Measurements from ENCODE around the gene MAN1B1.
"Not testable (repeated sequence)": the region's sequence is repeated elsewhere in the genome, so short reads cannot be mapped to it uniquely, and the experiment has no call there.

The MAN1B1 gene

DNA sequence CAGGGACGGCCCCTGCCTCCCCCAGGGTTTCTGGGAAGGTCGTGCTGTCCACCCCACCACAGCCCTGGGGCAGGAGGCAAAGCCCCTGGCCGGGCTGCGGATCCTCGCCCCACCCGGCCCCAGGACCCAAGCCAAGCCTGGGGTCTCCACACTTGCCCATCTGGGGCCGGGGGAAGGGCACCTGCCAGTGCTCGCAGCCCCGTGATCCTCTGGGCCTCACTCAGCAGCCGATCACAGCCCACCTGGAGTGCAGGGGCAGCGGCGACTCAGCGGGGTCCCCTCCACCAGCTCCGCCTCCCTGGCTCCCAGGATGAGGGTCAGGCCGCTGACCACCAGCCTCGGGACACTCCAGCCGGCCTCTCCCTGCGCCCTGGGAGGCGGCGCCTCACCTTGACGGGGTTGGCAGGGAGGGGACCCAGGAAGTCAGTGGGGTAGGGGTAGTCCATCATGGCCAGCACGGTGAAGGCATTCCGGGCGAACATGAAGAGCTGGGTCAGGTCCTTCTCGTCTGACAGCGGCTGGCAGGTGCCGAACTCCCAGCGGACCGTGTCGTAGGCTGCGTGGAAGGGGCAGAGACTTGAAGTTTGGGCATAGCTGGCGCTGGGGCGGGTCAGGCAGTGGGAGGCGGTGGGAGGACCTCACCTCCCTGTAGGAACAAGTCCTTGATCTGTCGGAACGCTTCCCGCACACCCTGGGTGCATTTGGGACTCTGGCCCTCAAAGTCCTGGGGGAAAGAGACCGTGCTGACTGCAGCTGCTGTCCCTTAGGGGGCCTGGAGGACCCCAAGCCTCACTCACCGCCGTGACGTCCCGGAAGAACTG lies 26.0 kb downstream of the MAN1B1 start:
- DNase-seq: no peak

DNA sequence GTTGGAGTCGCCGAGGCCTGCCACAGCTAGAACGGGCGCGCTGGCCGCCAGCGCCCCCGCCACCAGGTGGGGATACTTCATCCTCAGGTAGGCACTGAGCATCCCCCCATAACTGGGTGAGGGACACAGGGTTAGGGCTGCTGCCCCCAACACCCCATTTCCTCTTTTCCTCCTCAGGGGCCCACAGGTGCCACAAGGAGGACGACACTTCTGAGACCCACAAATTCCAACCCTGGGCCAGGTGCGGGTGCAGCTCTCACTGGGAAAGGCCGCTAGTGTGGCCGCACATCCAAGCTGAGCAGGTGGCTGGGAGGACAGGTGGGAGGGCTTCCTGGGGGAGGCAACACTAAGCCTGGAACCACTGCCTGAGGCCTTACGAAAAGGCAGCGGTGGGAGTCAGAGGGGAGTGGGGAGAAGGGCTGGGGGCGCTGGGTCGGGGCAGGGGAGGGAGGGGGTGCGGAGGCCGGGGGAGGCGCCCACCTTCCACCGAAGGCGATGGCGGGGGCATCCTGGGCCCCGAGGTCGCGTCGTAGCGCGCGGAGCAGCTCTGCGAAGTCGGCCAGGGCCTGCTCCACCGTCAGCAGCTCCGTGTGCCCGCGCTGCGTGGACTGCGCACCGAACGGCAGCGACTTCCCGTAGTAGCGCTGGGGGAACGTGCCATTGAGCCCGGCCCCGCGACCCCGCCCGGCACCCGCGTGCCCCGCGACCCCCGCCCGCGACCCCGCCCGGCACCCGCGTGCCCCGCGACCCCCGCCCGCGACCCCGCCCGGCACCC lies 26.8 kb downstream of the MAN1B1 start:
- peak in 1 of 2 experiments; percentile 49 for DNase-seq

DNA sequence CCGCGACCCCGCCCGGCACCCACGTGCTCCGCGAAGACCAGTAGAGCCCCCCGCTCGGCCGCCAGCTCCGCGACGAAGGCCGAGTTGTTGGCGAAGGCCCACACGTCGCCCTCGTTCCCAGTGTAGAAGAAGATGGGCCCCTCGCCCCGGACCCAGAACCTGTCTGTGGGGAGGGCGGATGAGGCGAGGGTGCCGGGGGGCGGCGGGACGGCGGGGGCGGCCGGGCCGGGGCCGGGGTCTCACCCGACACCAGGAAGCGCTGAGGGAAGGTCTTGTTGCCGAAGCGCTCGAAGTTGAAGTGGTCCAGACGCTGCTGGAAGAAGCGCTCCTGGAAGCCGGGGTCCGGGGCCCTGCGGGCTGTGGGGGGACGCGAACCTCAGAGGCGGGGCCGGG lies 27.4 kb downstream of the MAN1B1 start:
- no peak for DNase-seq

DNA sequence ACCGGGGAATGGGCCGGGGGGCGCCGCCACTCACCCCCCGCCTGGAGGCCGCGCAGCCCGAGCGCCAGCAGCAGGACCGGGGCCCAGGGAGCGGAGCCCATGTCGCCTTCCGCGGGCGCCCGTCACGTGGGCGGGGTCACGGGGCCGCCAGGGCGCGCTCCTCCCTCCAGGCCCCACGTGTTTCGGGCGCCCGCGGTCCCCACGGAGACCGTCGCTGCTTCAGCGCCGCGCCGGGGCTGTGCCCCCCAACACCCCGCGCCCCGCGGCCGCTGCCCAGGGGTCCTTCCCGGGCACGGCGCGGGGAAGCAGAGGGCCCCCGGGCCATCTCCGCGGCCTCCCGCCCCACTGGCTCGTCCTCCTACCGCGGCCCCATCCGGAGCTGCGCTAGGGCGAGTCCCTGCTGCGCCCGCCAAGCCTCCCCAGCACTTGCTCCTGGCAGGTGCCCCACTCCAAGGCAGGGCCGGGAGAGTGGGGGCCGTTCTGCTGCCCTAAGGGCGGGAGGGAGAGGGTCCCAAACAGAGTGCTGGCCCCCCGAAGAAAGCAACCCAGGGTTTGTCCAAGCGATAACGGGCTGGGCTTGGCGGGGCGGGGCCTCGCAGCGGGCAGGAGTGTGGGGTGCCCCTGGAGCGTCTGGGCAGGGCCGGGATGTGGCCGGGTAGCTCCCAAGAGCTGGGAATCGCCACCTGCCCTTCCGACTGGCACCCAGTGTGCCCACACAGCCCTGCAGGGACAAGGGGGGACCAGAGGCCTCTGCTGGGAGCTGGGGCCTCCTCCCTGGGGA lies 28.0 kb downstream of the MAN1B1 start, which contains the start of gene DPP7:
DPP7 (minus strand) TSS at position 121 of the 781 bp plus-strand sequence; CDS start at position 101, 20 bp downstream.
- DNase-seq: peak; percentile 84 to 88

GRCh38 chr9:137115394-137116026 lies 28.7 kb downstream of the MAN1B1 start:
- no peak for DNase-seq

DNA sequence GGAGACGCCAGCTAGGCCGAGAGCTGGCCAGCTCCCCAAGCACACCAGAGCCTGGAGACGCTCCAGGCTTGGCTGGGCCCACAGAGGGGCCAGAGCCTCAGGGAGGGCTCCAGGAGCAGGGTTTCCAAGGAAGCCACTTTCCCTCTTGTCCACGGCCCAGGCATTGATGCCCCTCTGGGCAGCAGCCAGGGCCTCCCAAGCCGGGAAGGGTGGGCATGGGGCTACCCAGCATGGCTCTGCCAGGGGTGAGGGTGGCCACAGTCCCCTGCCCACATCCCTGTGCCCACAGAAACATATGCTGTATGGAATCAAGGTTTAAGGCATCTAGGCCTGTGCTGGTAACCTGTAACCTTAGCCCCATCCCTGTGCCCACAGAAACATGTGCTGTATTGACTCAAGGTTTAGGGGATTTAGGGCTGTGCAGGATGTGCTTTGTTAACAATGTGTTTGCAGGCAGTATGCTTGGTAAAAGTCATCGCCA lies 29.3 kb downstream of the MAN1B1 start:
- no peak for DNase-seq

GRCh38 chr9:137116728-137117127 lies 29.9 kb downstream of the MAN1B1 start:
- DNase-seq: no peak

DNA sequence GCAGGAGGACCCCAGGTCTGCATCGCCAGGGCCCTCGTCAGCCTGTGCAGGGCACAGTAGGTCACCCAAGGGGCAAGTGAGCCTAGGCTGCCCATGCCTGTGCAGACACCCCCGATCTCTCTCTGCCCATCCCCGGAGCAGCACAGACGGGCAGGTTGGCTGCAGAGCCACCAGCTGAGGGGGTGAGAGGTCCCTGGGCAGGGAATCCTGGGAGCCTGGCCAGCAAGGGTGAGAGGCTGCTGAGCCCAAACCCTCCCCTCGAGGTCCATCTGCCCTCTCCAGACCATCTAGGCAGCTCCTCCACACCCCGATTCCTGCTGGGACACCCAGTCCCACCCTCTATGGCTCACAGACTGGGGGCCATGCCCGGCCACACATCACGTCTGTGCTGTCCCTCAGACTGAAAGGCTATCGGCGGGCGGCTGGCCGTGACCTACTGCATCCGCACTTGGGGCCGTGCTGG lies 30.5 kb downstream of the MAN1B1 start:
- no peak for DNase-seq

- not testable (repeated sequence) for DNase-seq
These were observed 31.4 kb downstream of the MAN1B1 start for GRCh38 chr9:137118092-137118603.

DNA sequence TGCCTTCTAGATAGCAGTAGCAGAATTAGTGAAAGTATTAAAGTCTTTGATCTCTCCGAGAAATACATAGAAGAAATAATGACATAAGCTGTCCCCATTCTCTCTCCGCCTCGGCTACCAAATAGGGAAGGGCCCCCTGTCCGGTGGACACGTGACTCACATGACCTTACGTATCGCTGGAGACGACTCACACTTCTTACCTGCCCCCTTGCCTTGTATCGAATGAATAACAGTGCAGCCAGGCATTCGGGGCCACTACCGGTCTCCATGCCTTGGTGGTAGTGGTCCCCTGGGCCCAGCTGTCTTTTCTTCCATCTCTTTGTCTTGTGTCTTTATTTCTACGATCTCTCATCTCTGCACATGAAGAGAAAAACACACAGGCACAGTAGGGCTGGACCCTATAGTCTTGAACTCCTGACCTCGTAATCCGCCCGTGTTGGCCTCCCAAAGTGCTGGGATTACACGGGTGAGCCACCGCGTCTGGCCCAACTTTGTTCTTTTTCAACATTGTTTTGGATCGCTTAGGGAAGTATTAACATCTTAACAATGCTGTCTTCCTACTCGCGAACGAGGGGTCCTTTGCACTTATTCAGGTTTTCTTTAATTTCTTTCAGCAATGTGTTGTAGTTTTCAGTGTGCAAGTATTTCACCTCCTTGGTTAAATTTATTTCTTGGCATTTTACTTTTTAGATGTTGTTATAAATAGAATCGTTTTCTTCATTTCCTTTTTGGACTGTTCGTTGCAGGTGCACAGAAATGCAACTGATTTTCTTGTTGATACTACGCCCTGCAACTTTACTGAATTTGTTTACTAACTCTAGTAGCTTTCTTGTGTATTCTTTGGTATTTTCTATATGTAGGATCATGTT lies 35.4 kb downstream of the MAN1B1 start:
- not testable (repeated sequence) for DNase-seq

GRCh38 chr9:137122796-137123467 lies 36.1 kb downstream of the MAN1B1 start:
- DNase-seq: not testable (repeated sequence)

DNA sequence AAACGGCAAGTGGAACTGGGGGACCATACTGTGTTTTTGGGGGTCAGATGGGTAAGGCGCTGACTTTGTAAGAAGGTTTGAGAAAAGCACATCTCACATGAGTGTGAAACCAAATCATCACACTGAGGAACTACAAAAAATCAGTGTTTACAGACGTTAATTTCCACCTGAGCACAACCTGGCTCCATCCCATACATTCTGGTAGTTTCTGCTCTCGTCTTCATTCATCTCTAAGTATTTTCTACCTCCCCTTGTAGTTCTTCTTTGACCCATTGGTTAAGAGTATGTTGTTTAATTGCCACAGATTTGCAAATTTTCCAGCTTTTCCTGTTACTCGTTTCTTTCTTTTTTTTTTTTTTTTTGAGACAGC lies 36.7 kb downstream of the MAN1B1 start:
- DNase-seq: no peak

DNA sequence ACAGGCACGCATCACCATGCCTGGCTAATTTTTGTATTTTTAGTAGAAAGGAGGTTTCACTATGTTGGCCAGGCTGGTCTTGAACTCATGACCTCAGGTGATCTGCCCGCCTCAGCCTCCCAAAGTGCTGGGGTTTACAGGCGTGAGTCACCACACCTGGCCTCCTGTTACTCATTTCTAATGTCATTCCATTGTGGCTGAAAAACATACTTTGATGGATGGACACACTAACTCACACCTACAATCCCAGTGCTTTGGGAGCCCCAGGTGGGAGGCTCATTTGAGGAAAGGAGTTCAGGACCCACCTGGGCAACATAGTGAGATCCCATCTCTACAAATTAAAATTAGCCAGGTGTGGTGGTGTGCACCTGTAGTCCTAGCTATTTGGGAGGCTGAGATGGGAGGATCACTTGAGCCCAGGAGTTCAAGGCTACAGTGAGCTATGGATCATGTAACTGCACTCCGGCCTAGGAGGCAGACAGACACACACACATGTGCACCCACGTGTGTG lies 37.2 kb downstream of the MAN1B1 start:
- not testable (repeated sequence) for DNase-seq

- no peak for DNase-seq
These were observed 40.0 kb downstream of the MAN1B1 start for GRCh38 chr9:137126786-137127185.

GRCh38 chr9:137127301-137128157 lies 40.7 kb downstream of the MAN1B1 start:
- DNase-seq: peak; percentile 52 to 56

DNA sequence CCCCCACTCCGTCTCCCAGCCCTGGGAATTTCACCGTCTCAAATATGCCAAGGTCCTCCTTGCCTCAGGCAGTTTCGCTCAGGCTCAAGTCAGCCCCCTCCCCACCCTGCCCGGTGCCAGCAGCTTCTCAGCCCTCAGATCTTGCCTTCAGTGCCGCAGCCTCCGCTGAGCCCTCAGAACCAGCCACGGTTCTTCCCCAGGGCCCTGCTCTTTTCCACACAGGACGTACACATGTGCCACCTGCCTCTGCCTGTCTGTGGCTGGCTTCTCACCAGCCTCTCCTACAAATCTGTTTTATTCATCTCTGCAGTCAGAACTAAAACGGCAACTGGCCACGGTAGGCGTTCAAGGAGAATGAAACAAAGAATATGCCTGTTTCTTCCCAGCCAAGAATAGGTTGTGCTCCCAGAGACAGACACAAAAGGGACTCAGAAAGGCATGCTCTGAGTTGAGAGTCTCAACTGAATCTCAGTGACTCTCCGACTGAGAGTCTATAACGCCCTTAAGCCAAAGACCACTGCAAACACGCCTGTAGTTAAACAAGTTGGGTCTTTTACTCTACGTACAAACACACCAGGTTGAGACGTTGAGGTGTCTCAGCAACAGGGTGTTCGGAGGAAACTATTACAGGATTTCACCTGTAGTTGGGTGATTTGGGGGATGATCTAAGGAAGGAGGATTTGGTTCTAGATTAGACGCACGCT lies 41.5 kb downstream of the MAN1B1 start:
- peak; percentile 52 to 60 for DNase-seq

DNA sequence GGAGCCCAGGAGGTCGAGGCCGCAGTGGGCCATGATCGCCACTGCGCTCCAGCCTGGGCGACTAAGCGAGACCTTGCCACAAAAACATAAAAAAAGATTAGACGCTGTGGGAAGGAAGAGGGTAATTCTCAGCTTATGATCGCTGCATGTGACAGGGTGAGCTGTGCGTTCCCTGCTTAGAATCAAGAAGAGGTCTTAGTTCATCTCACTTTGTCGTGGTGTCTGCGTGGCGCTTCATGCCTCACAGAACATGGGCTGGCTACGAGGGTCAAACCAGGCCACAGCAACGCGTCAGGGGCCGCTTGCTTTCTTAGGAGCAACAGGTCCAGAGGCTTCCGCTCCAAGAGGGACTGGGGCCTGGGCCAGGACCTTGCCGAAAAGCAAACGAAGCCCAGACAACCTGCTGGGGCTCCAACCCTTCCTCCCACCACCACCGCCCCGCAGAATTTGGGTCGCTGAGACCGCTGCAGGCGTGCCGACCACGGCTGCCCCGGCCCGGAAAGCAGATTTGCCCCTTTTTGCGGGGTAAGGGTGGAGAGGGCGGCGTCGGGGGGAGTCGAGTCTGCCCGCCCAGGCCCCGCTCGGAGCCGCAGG lies 42.2 kb downstream of the MAN1B1 start:
- DNase-seq: peak; percentile 49 to 55

All from activated T-cell treated with anti-CD3 and anti-CD28 coated beads, Interleukin-2, amount 50 U/mL, for 48 hours (primary cell).